GM21717 (cell line): Measurements from ENCODE around the gene PCDHA9.

ENCODE experiments used
- ATAC-seq: cut with Tn5 transposase; IDR thresholded peaks from one replicate; pipeline ENCODE4 v1.9.1; 2021; ENCODE audit warnings: mild to moderate bottlenecking, moderate library complexity; ENCODE audit not compliant: unreplicated experiment

Gene PCDHA9

DNA sequence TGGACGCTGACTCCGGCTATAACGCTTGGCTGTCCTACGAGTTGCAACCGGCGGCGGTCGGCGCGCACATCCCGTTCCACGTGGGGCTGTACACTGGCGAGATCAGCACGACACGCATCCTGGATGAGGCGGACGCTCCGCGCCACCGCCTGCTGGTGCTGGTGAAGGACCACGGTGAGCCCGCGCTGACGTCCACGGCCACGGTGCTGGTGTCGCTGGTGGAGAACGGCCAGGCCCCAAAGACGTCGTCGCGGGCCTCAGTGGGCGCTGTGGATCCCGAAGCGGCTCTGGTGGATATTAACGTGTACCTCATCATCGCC, 29.0 kb downstream of the PCDHA9 start:
- no peak for ATAC-seq

DNA sequence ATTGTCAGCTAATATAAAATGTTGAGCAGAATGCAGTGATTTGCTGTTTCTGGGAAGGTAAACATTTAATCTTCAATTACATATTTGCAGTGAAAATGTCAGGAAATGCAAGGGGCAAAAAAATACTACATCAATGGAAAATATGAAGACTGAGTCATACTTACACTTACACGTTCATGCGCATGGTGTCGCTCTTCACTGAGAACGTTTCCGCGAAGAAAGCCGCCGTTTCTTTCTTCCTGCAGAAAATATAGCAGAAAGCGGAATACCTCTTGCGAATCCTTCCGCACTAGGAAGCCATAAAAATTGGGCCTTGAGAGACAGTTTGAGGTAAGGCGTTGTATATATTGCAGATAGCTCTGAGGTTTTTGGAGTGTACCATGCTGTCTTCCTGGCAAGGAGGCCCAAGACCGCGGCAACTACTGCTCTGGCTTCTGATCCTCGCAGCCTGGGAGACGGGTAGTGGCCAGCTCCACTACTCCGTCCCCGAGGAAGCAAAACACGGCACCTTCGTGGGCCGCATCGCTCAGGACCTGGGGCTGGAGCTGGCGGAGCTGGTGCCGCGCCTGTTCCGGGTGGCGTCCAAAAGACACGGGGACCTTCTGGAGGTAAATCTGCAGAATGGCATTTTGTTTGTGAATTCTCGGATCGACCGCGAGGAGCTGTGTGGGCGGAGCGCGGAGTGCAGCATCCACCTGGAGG, 33.9 kb downstream of the PCDHA9 start, which contains the start of gene PCDHA13:
Gene PCDHA13 (plus strand): TSS at position 236 of the 702 bp plus-strand sequence. CDS start 145 bp downstream, at position 381.
- no peak for ATAC-seq

DNA sequence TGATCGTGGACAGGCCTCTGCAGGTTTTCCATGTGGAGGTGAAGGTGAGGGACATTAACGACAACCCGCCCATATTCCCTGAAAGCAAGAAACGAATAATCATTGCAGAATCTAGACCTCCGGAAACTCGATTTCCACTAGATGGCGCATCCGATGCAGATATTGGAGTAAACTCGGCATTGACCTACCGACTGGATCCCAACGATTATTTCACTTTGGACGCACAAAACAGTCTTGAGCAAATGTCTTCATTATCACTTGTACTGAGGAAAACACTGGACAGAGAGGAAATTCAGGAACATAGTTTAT, 34.4 kb downstream of the PCDHA9 start:
- no peak for ATAC-seq

DNA sequence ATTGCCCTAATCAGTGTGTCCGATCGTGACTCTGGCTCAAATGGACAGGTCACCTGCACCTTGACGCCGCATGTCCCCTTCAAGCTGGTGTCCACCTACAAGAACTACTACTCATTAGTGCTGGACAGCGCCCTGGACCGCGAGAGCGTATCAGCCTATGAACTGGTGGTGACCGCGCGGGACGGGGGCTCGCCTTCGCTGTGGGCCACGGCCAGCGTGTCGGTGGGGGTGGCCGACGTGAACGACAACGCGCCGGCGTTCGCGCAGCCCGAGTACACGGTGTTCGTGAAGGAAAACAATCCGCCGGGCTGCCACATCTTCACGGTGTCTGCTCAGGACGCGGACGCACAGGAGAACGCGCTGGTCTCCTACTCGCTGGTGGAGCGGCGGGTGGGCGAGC, 35.2 kb downstream of the PCDHA9 start:
- ATAC-seq: no peak

DNA sequence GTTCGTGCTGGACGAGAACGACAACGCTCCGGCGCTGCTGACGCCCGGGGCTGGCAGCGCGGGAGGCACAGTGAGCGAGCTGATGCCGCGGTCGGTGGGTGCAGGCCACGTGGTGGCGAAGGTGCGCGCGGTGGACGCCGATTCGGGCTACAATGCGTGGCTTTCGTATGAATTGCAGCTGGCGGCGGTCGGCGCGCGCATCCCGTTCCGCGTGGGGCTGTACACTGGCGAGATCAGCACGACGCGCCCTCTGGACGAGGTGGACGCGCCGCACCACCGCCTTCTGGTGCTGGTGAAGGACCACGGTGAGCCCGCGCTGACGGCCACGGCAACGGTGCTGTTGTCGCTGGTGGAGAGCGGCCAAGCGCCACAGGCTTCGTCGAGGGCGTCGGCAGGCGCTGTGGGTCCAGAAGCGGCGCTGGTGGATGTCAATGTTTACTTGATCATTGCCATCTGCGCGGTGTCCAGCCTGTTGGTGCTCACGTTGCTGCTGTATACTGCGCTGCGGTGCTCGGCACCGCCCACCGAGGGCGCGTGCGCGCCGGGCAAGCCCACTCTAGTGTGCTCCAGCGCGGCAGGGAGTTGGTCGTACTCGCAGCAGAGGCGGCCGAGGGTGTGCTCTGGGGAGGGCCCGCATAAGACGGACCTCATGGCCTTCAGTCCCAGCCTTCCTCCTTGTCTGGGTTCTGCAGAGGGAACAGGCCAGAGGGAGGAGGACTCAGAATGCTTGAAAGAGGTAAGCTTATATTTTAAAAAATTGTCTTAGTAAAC, 35.9 kb downstream of the PCDHA9 start:
- no peak for ATAC-seq
